Mesenchymal stem cell (in vitro differentiated cells and primary cell): ENCODE data around the gene TRAPPC10.

Source experiments
- DNase-seq: peaks from one replicate; pipeline ENCODE4 v3.0.0-alpha.2; 2013
- H2AFZ ChIP-seq: one replicate; pipeline ENCODE4 v1.6.1; 2013; ENCODE audit warnings: low read depth, mild to moderate bottlenecking, control low read depth, inconsistent platforms, low read length, moderate library complexity
- H2AK5ac ChIP-seq: 2 replicates; pipeline ENCODE4 v1.6.1; 2013; ENCODE audit warnings: low read length, moderate library complexity, mild to moderate bottlenecking, inconsistent platforms; ENCODE audit not compliant: severe bottlenecking
- H2BK120ac ChIP-seq: one replicate; pipeline ENCODE4 v1.6.1; 2013; ENCODE audit warnings: low read depth, mild to moderate bottlenecking, inconsistent platforms, low read length, moderate library complexity
- H2BK12ac ChIP-seq, 2 experiments: one replicate each; pipeline ENCODE4 v1.6.1; 2013; ENCODE audit warnings: inconsistent platforms in 2 of 2, low read length in 2 of 2, mild to moderate bottlenecking in 2 of 2, moderate library complexity in 2 of 2, control low read depth in 1 of 2
- H2BK15ac ChIP-seq: one replicate; pipeline ENCODE4 v1.6.1; 2013; ENCODE audit warnings: mild to moderate bottlenecking, low read depth, inconsistent platforms; ENCODE audit not compliant: poor library complexity, severe bottlenecking
- H2BK5ac ChIP-seq: 2 replicates; pipeline ENCODE4 v1.6.1; 2013; ENCODE audit warnings: low read depth, mild to moderate bottlenecking, low read length, control low read depth, inconsistent platforms; ENCODE audit not compliant: poor library complexity, severe bottlenecking
- H3K14ac ChIP-seq, 2 experiments: one replicate each; pipeline ENCODE4 v1.6.1; 2013; ENCODE audit warnings: inconsistent platforms in 2 of 2, low read length in 2 of 2, control low read depth in 1 of 2, mild to moderate bottlenecking in 1 of 2, moderate library complexity in 1 of 2
- H3K18ac ChIP-seq, 2 experiments: one replicate each; pipeline ENCODE4 v1.6.1; 2013; ENCODE audit warnings: inconsistent platforms in 2 of 2, low read length in 2 of 2, control low read depth in 1 of 2, low read depth in 1 of 2, mild to moderate bottlenecking in 1 of 2
- H3K23ac ChIP-seq, 2 experiments: one replicate each; pipeline ENCODE4 v1.6.1; 2013; ENCODE audit warnings: inconsistent platforms in 2 of 2, low read length in 2 of 2, mild to moderate bottlenecking in 2 of 2, moderate library complexity in 2 of 2, control low read depth in 1 of 2
- H3K27ac ChIP-seq: 2 replicates; pipeline ENCODE4 v1.5.1; 2013; ENCODE audit warnings: mild to moderate bottlenecking, moderate library complexity, low read length, control low read depth, inconsistent platforms; ENCODE audit not compliant: poor library complexity, severe bottlenecking
- H3K27me3 ChIP-seq, 2 experiments: 2 replicates each; pipeline versions ENCODE4 v1.6.1 to v1.7.0; 2013; ENCODE audit warnings: low read length in 2 of 2, mild to moderate bottlenecking in 2 of 2, moderate library complexity in 2 of 2, control low read depth in 1 of 2, inconsistent platforms in 1 of 2; ENCODE audit not compliant: control insufficient read depth in 1 of 2, insufficient read depth in 1 of 2
- H3K36me3 ChIP-seq, 2 experiments: 2 replicates each; pipeline versions ENCODE4 v1.6.1 to v1.7.0; 2013; ENCODE audit warnings: low read length in 2 of 2, control low read depth in 1 of 2, inconsistent platforms in 1 of 2, low read depth in 1 of 2, mild to moderate bottlenecking in 1 of 2; ENCODE audit not compliant: insufficient read depth in 2 of 2, control insufficient read depth in 1 of 2
- H3K4ac ChIP-seq, 2 experiments: one replicate each; pipeline ENCODE4 v1.6.1; 2013; ENCODE audit warnings: inconsistent platforms in 2 of 2, low read length in 2 of 2, mild to moderate bottlenecking in 2 of 2, moderate library complexity in 2 of 2, control low read depth in 1 of 2, low read depth in 1 of 2
- H3K4me1 ChIP-seq: 2 replicates; pipeline ENCODE4 v1.6.1; 2013; ENCODE audit warnings: low read depth, low read length, control low read depth; ENCODE audit not compliant: control insufficient read depth, insufficient read depth
- H3K4me2 ChIP-seq: 2 replicates; pipeline ENCODE4 v1.6.1; 2013; ENCODE audit warnings: low read length, mild to moderate bottlenecking, inconsistent platforms; ENCODE audit not compliant: poor library complexity, severe bottlenecking
- H3K4me3 ChIP-seq, 2 experiments: 2 replicates each; pipeline versions ENCODE4 v1.5.1 to v1.7.0; 2013; ENCODE audit warnings: low read length in 2 of 2, mild to moderate bottlenecking in 2 of 2, control low read depth in 1 of 2, low read depth in 1 of 2; ENCODE audit not compliant: insufficient read depth in 1 of 2
- H3K79me1 ChIP-seq: replicated peaks from 2 replicates; pipeline ENCODE4 v1.6.1; 2013; ENCODE audit warnings: mild to moderate bottlenecking, control low read depth, low read length, inconsistent platforms; ENCODE audit not compliant: poor library complexity, severe bottlenecking
- H3K9ac ChIP-seq: 2 replicates; pipeline ENCODE4 v1.7.0; 2013; ENCODE audit warnings: mild to moderate bottlenecking, low read length, moderate library complexity
- H3K9me3 ChIP-seq: 2 replicates; pipeline ENCODE4 v1.7.0; 2013; ENCODE audit warnings: mild to moderate bottlenecking, low read length; ENCODE audit not compliant: control insufficient read depth
- H4K8ac ChIP-seq: one replicate; pipeline ENCODE4 v1.6.1; 2013; ENCODE audit warnings: inconsistent platforms, mild to moderate bottlenecking, low read length, moderate library complexity
- H4K91ac ChIP-seq: one replicate; pipeline ENCODE4 v1.6.1; 2013; ENCODE audit warnings: mild to moderate bottlenecking, low read length, inconsistent platforms
- WGBS: methylation state at CpG from one replicate; pipeline ENCODE4 v1.1.7; 2013; ENCODE audit warnings: mixed read lengths; 5-methylcytosine and 5-hydroxymethylcytosine counted together

The TRAPPC10 gene

DNA sequence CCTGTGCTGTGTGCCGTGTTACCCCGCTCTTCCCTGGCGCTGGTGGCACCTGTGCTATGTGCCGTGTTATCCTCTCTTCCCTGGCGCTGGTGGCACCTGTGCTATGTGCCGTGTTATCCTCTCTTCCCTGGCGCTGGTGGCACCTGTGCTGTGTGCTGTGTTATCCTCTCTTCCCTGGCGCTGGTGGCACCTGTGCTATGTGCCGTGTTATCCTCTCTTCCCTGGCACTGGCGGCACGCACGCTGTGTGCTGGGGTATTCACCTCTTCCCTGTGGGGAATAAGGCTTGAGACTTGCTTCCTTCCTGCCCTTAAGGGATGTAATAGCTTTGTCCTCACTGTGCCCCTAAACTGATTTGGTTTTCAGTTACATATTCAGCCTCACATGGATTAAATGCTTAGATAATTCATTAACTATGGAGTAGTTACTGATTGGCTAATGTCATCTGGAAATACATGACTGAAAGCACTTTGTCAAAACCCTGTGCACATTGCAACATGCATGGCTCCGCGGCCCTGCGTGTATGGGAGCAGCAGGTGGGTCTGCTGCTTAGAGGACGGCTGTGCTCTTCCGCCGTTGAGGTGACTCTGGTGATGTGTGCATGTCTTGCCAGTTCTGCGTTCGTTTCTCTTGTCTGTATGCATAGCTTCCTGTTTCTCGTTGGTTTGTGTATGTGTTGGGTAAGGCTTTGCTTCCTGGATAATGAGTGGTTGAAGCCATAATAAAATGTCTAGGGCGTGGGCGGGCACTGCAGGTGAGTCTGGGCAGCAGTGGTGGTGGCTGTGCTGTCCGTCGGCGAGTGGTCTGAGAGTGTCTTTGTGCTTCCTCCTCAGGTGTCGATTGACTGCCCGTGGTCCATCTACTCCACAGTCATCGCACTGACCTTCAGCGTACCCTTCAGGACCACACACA, 77.1 kb downstream of the TRAPPC10 start:
- Histone ChIP-seq H3K4me2 (no peak overlapping the region), H3K79me1 (peaks cover 35% of the 10 kb centered on the region), H3K9ac (no peak overlapping the region), H4K91ac (no peak overlapping the region), H2AFZ (no peak overlapping the region), H2BK15ac (no peak overlapping the region), H3K27me3 (no peaks in the 10 kb centered on the region), H3K9me3 (no peaks in the 10 kb centered on the region), H2BK12ac (no peak overlapping the region), H3K36me3 (peaks cover 67 to 83% of the 10 kb centered on the region in 2 experiments), H3K4me1 (peaks cover 22% of the 10 kb centered on the region), H2BK120ac (no peak overlapping the region), H3K4me3 (no peak overlapping the region), H3K18ac (no peak overlapping the region), H3K4ac (no peak overlapping the region), H2AK5ac (peak overlapping the region; percentile 16), H3K23ac (no peak overlapping the region), H3K27ac (no peak overlapping the region), H4K8ac (no peak overlapping the region), H2BK5ac (no peak overlapping the region), H3K14ac (no peak overlapping the region)
- no peak for DNase-seq
- WGBS, result 97% methylated on average over 30 of the region's 30 CpGs

DNA sequence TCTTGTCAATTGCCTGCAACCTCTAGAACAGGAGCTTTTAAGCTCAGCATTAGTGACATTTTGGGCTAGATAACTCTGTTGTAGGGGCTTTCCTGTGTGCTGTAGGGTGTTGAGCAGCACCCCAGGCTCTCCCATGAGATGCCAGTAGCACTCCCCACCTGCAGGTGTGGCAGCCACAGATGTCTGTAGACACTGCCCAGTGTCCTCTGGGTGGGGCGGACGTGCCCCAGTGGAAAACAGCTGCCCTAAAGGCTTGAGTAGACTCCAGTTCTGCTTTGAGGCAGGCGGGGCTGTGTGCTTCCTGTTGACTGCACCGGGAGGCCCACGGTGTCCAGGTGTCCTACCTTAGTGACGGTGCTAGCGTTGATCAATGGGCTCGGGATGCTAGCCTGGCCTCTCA, 78.2 kb downstream of the TRAPPC10 start:
- H3K4me2 ChIP-seq, result no peak overlapping the region
- H2BK120ac ChIP-seq, result no peak overlapping the region
- WGBS, result 100% methylated on average over 6 of the region's 8 CpGs

DNA sequence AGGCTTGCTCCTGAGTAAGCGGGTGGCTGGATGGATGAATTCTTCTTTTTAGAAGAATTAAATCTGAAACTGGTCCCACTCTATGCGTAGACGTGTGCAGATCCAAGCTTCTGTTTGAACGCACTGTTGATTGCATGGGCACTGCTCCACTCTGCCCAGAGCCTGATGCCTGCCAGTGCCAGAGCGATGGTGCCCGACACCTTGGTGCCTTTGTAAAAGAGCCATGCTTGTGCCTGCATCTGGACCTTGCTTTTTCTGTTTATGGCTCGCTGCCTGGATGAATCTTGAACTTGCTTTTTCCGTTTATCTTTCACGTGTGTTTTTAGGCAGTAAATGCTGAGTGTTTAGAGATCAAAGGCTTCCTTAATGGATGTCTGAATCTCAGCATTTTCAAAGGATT, 80.1 kb downstream of the TRAPPC10 start:
- DNase-seq, result no peak
- Histone ChIP-seq H3K27me3 (no peaks in the 10 kb centered on the region), H2BK5ac (no peak overlapping the region), H3K18ac (no peak overlapping the region), H4K8ac (no peak overlapping the region), H3K79me1 (peaks cover 26% of the 10 kb centered on the region), H3K14ac (no peak overlapping the region), H2BK120ac (no peak overlapping the region), H2AK5ac (no peak overlapping the region), H3K36me3 (peaks cover 49 to 64% of the 10 kb centered on the region in 2 experiments), H2AFZ (no peak overlapping the region), H3K9ac (no peak overlapping the region), H3K4ac (no peak overlapping the region), H2BK12ac (no peak overlapping the region), H3K23ac (no peak overlapping the region), H3K27ac (no peak overlapping the region), H4K91ac (no peak overlapping the region), H3K4me1 (peaks cover 24% of the 10 kb centered on the region), H3K9me3 (no peaks in the 10 kb centered on the region), H3K4me3 (no peak overlapping the region), H3K4me2 (no peak overlapping the region), H2BK15ac (no peak overlapping the region)
- 97% methylated on average over 7 of the region's 9 CpGs for WGBS

More for the DNA sequence above, 78.2 kb downstream of the TRAPPC10 start:
- H3K4ac ChIP-seq, result no peak overlapping the region
- H2BK12ac ChIP-seq, result no peak overlapping the region
- H3K79me1 ChIP-seq, result peaks cover 30% of the 10 kb centered on the region
- no peak overlapping the region for H3K27ac ChIP-seq
- no peak for DNase-seq
- no peak overlapping the region for H2BK15ac ChIP-seq
- H3K23ac ChIP-seq, result no peak overlapping the region
- H4K8ac ChIP-seq, result no peak overlapping the region
- H2BK5ac ChIP-seq, result no peak overlapping the region
- no peak overlapping the region for H3K4me3 ChIP-seq
- no peaks in the 10 kb centered on the region for H3K9me3 ChIP-seq
- no peak overlapping the region for H3K9ac ChIP-seq
- no peak overlapping the region for H2AK5ac ChIP-seq
- no peak overlapping the region for H3K14ac ChIP-seq
- H2AFZ ChIP-seq, result no peak overlapping the region
- H4K91ac ChIP-seq, result no peak overlapping the region
- no peaks in the 10 kb centered on the region for H3K27me3 ChIP-seq
- H3K18ac ChIP-seq, result no peak overlapping the region
- peaks cover 26% of the 10 kb centered on the region for H3K4me1 ChIP-seq
- H3K36me3 ChIP-seq, result peaks cover 60 to 79% of the 10 kb centered on the region in 2 experiments

DNA sequence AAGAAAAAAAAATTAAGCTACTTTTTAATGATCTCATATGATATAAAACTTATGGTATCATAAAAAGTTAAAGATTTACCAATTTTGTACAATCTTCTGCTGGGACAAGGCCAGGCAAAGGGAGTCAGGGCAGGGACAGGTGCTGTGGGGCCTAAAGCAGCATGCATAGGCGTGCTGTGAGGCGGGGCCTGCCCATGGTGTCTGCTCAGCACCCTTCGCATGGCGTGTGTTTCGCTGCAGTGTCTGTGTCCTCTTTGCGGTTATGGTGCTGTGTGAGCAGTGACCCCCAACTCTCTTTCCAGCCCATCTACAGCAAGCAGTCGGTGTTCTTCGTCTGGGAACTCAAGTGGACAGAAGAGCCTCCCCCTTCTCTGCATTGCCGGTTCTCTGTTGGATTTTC, 81.7 kb downstream of the TRAPPC10 start:
- Histone ChIP-seq H3K9me3 (no peaks in the 10 kb centered on the region), H3K23ac (no peak overlapping the region), H2AK5ac (no peak overlapping the region), H3K36me3 (peaks cover 33 to 49% of the 10 kb centered on the region in 2 experiments), H3K79me1 (peaks cover 13% of the 10 kb centered on the region), H3K4me3 (no peak overlapping the region), H3K9ac (no peak overlapping the region), H2BK15ac (no peak overlapping the region), H3K27ac (no peak overlapping the region), H2BK120ac (no peak overlapping the region), H3K4ac (no peak overlapping the region), H4K91ac (no peak overlapping the region), H3K14ac (no peak overlapping the region), H3K4me1 (peaks cover 21% of the 10 kb centered on the region), H2BK12ac (no peak overlapping the region), H3K4me2 (no peak overlapping the region), H2BK5ac (no peak overlapping the region), H3K27me3 (no peaks in the 10 kb centered on the region), H4K8ac (no peak overlapping the region), H2AFZ (no peak overlapping the region), H3K18ac (no peak overlapping the region)
- WGBS, result 97% methylated on average over 9 of the region's 9 CpGs
- DNase-seq, result no peak
